ENCODE measurements around the gene SEC31A.

SEC31A gene

GRCh38 chr4:82775243-82775642 is 115.7 kb downstream of the SEC31A start:
- peaks cover 0 to 3% of the 10 kb centered on the region in 2 donors for H3K4me1 ChIP-seq (ENCODE audit: control insufficient read depth in 1 of 2, insufficient read depth in 2 of 2, low read length in 2 of 2)

GRCh38 chr4:82774711-82775171 is 116.2 kb downstream of the SEC31A start:
- H3K4me3 ChIP-seq (ENCODE audit: low read depth in 1 of 2, low read length in 2 of 2): no peak overlapping the region
- no peak overlapping the region for H3K27ac ChIP-seq (ENCODE audit: low read length)
- H3K4me1 ChIP-seq (ENCODE audit: control insufficient read depth in 1 of 2, insufficient read depth in 2 of 2, low read length in 2 of 2): no peaks in the 10 kb centered on the region

More at GRCh38 chr4:82775243-82775642, 115.7 kb downstream of the SEC31A start:
- H3K27ac ChIP-seq (ENCODE audit: low read length): no peak overlapping the region
- H3K27me3 ChIP-seq (ENCODE audit: low read depth, low read length): no peaks in the 10 kb centered on the region
- no peaks in the 10 kb centered on the region for H3K36me3 ChIP-seq (ENCODE audit: control insufficient read depth in 1 of 2, insufficient read depth in 2 of 2, low read length in 2 of 2)
- H3K9me3 ChIP-seq (ENCODE audit: control insufficient read depth in 1 of 2, low read length in 2 of 2): no peaks in the 10 kb centered on the region
- no peak overlapping the region for H3K4me3 ChIP-seq (ENCODE audit: low read depth in 1 of 2, low read length in 2 of 2)

GRCh38 chr4:82773057-82773456 is 117.9 kb downstream of the SEC31A start:
- H3K4me1 ChIP-seq (ENCODE audit: control insufficient read depth in 1 of 2, insufficient read depth in 2 of 2, low read length in 2 of 2): no peaks in the 10 kb centered on the region
- no peak overlapping the region for H3K27ac ChIP-seq (ENCODE audit: low read length)
- H3K4me3 ChIP-seq (ENCODE audit: low read depth in 1 of 2, low read length in 2 of 2): no peak overlapping the region
- H3K9me3 ChIP-seq (ENCODE audit: control insufficient read depth in 1 of 2, low read length in 2 of 2): no peaks in the 10 kb centered on the region
- no peaks in the 10 kb centered on the region for H3K27me3 ChIP-seq (ENCODE audit: low read depth, low read length)
- H3K36me3 ChIP-seq (ENCODE audit: control insufficient read depth in 1 of 2, insufficient read depth in 2 of 2, low read length in 2 of 2): no peaks in the 10 kb centered on the region

More at GRCh38 chr4:82774711-82775171, 116.2 kb downstream of the SEC31A start:
- Histone ChIP-seq H3K27me3 (ENCODE audit: low read depth, low read length) (no peaks in the 10 kb centered on the region), H3K36me3 (ENCODE audit: control insufficient read depth in 1 of 2, insufficient read depth in 2 of 2, low read length in 2 of 2) (no peaks in the 10 kb centered on the region), H3K9me3 (ENCODE audit: control insufficient read depth in 1 of 2, low read length in 2 of 2) (no peaks in the 10 kb centered on the region)

- H3K9me3 ChIP-seq (ENCODE audit: control insufficient read depth in 1 of 2, low read length in 2 of 2): peaks cover 0 to 2% of the 10 kb centered on the region in 2 donors
- H3K36me3 ChIP-seq (ENCODE audit: control insufficient read depth in 1 of 2, insufficient read depth in 2 of 2, low read length in 2 of 2): no peaks in the 10 kb centered on the region
- no peaks in the 10 kb centered on the region for H3K4me1 ChIP-seq (ENCODE audit: control insufficient read depth in 1 of 2, insufficient read depth in 2 of 2, low read length in 2 of 2)
- H3K4me3 ChIP-seq (ENCODE audit: low read depth in 1 of 2, low read length in 2 of 2): no peak overlapping the region
- no peak overlapping the region for H3K27ac ChIP-seq (ENCODE audit: low read length)
- H3K27me3 ChIP-seq (ENCODE audit: low read depth, low read length): no peaks in the 10 kb centered on the region
Observed at GRCh38 chr4:82770607-82771006, 120.3 kb downstream of the SEC31A start.
